Neuron (in vitro differentiated cells): ENCODE data around the gene NME5.
A peak's percentile ranks its signal among the peaks of the same experiment; 100 is the strongest.

Source experiments
- H2AFZ ChIP-seq: one replicate; pipeline ENCODE4 v1.6.1; 2013; ENCODE audit warnings: low read depth, mild to moderate bottlenecking, inconsistent platforms, low read length, moderate library complexity
- H3K27me3 ChIP-seq: one replicate; pipeline ENCODE4 v1.6.1; 2013; ENCODE audit warnings: low read length; ENCODE audit not compliant: insufficient read depth
- H3K36me3 ChIP-seq: one replicate; pipeline ENCODE4 v1.6.1; 2013; ENCODE audit warnings: low read length; ENCODE audit not compliant: insufficient read depth
- H3K4me1 ChIP-seq: one replicate; pipeline ENCODE4 v1.6.1; 2013; ENCODE audit warnings: low read length; ENCODE audit not compliant: insufficient read depth
- H3K4me3 ChIP-seq: 2 replicates; pipeline ENCODE4 v1.5.1; 2013; ENCODE audit warnings: mild to moderate bottlenecking, low read length, moderate library complexity
- H3K9me3 ChIP-seq: one replicate; pipeline ENCODE4 v1.6.1; 2013; ENCODE audit warnings: low read length

NME5 gene

DNA sequence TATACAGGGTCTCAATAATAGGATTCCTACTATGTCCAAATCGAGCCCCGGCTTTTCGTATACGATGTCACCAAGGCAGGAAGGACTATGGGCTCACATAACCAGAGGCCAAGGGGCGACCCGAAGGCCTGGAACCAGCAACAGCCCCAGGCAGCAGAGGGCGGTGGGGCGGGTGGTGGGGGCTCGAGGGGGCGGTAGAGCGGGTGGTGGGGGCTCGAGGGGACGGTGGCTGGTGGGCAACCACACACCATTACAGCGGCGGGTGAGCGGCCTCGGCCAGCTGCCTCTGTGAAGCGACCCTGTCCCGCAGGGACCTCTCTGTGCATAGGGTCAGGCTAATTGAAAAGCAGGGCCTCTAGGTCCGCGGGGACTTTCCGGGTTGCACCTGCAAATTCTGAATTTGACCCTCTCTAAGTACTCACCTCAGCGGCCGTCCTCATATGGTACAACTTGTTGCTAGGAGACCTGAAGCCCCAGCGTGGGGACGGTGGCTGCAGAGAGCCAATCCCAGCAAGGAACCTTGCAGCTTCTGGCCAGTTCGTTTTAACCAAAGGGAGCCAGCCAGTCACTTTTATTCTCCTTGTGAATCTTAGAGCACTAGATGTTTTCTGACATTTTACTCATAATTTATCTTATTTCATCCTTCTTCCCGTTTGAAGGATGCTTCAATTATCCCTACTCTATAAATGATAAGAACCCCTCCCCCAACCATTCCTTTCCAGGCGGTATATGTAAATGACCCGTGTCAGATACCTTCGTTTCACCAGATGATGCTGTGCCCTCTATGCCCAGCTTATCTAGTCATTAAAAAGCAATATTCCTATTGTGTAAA, at the start of gene NME5:
Gene NME5, minus strand, starts transcription at position 480 of the 832 bp plus-strand sequence. CDS start 648 bp downstream, outside the sequence.
- H3K36me3 ChIP-seq, result no peaks in the 10 kb centered on the region
- peak within 1 kb of the TSS; percentile 99 for H3K4me3 ChIP-seq
- no peaks in the 10 kb centered on the region for H3K9me3 ChIP-seq
- H3K4me1 ChIP-seq, result peaks cover 12% of the 10 kb centered on the region
- peak within 1 kb of the TSS; percentile 98 for H2AFZ ChIP-seq
- H3K27me3 ChIP-seq, result no peaks in the 10 kb centered on the region

DNA sequence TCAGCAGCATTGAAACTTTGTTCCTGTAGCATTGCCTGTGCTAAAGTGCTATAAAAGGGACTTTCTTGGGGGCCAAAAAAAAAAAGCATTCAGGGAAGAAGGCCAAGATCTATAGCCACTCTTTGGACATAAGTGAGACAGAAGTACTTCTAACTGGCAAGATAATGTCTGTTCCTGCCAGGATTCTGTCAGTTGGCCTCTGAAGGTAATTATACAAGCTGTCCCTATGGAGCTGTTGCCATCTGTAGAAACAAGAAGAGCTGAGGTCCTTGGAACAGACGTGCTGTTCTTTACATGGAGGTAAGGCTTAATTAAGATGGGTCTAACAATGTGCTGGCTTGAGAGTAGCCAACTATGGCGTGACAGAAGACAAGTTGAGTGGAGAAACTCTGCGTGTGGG, 49.4 kb upstream of the NME5 start:
- Histone ChIP-seq H3K9me3 (no peaks in the 10 kb centered on the region), H3K4me3 (no peak overlapping the region), H3K36me3 (peaks cover 82% of the 10 kb centered on the region), H2AFZ (no peak overlapping the region), H3K27me3 (no peaks in the 10 kb centered on the region), H3K4me1 (no peaks in the 10 kb centered on the region)

GRCh38 chr5:138186002-138186447, 46.8 kb upstream of the NME5 start:
- H3K36me3 ChIP-seq, result peaks cover 87% of the 10 kb centered on the region
- no peaks in the 10 kb centered on the region for H3K27me3 ChIP-seq
- no peaks in the 10 kb centered on the region for H3K9me3 ChIP-seq
- no peaks in the 10 kb centered on the region for H3K4me1 ChIP-seq
- no peak overlapping the region for H3K4me3 ChIP-seq
- no peak overlapping the region for H2AFZ ChIP-seq

DNA sequence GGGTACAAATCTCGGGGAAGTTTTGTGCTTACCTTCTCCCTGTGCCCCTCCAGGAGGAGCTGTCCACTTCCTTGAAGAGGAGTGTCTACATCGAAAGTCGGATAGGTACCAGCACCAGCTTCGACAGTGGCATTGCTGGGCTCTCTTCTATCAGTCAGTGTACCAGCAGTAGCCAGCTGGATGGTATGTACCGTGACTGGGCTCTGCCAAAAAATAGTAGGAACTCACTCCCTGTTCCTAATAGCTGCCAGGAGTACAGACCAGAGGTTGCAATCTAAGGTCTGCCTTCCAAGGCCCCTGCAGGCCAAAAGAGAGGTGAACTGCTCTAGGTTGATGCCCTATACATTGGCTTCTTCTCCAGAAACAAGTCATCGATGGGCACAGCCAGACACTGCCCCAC, 43.6 kb upstream of the NME5 start:
- Histone ChIP-seq H3K9me3 (no peaks in the 10 kb centered on the region), H3K27me3 (no peaks in the 10 kb centered on the region), H3K4me1 (peaks cover 10% of the 10 kb centered on the region), H2AFZ (no peak overlapping the region), H3K4me3 (no peak overlapping the region), H3K36me3 (peaks cover 69% of the 10 kb centered on the region)

- Histone ChIP-seq H3K4me3 (no peak overlapping the region), H3K36me3 (peaks cover 58% of the 10 kb centered on the region), H3K27me3 (no peaks in the 10 kb centered on the region), H3K9me3 (no peaks in the 10 kb centered on the region), H3K4me1 (peaks cover 16% of the 10 kb centered on the region), H2AFZ (no peak overlapping the region)
These were observed 41.6 kb upstream of the NME5 start for GRCh38 chr5:138180841-138181240.

DNA sequence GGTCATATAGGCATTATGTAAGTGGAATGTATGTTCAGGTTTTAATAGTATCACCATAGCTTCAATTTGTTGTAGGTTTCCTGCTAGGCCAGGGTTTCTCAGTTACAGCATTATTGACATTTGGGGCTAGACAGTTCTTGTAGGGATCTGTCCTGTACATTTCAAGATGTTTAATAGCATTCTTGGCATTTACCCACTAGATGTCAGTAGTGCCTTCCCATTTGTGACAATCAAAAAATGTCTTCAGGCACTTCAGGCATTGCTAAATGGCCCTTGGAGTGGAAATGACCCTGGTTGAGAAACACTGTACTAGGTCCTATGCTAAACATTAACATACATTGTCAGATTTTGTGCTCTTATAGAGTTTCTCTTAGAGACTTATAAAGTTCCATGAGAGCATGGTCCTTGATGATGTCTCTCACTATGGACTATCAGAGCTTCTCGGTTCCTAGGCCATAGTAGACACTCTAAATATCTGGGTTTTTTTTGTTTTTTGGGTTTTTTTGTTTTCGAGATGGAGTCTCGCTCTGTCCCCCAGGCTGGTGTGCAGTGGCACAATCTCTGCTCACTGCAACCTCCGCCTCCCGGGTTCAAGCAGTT, 41.1 kb upstream of the NME5 start:
- no peaks in the 10 kb centered on the region for H3K9me3 ChIP-seq
- peaks cover 16% of the 10 kb centered on the region for H3K4me1 ChIP-seq
- H3K36me3 ChIP-seq, result peaks cover 57% of the 10 kb centered on the region
- no peaks in the 10 kb centered on the region for H3K27me3 ChIP-seq
- H3K4me3 ChIP-seq, result peak overlapping the region; percentile 95
- H2AFZ ChIP-seq, result no peak overlapping the region

DNA sequence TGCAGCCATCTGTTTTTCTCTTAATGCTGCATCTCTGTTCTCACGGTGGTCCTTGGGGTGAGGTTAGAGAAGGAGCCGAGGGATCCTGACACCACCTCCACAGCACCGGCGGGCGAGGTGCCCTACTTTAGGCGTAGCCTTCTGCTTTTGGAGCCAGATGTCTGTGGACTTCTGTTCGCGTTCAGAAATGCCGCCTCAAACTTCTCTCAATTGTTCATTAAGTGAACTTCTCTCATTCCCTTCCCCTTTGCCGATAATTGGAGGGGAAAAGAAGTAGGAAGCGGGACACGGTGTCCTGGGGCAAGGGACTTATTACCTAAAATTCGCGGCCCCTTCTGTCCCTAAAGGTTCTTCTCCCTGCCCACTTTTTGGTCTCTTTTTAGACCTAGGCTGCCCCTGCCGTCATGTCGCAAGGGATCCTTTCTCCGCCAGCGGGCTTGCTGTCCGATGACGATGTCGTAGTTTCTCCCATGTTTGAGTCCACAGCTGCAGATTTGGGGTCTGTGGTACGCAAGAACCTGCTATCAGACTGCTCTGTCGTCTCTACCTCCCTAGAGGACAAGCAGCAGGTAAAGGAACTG, 40.1 kb upstream of the NME5 start:
- H3K4me1 ChIP-seq, result peaks cover 16% of the 10 kb centered on the region
- peak overlapping the region; percentile 42 for H2AFZ ChIP-seq
- H3K4me3 ChIP-seq, result peak overlapping the region; percentile 95
- H3K27me3 ChIP-seq, result no peaks in the 10 kb centered on the region
- H3K9me3 ChIP-seq, result no peaks in the 10 kb centered on the region
- peaks cover 53% of the 10 kb centered on the region for H3K36me3 ChIP-seq

- Histone ChIP-seq H3K9me3 (no peaks in the 10 kb centered on the region), H3K36me3 (peaks cover 53% of the 10 kb centered on the region), H2AFZ (peak within 1 kb of the TSS; percentile 71), H3K27me3 (no peaks in the 10 kb centered on the region), H3K4me3 (peak within 1 kb of the TSS; percentile 95), H3K4me1 (peaks cover 16% of the 10 kb centered on the region)
These were observed 39.5 kb upstream of the NME5 start, which contains the start of the genes BRD8 and KIF20A for GRCh38 chr5:138178516-138179276. TSS of gene BRD8 (minus strand) at chr5:138178630. CDS start at chr5:138178614, 16 bp downstream. TSS of gene KIF20A (plus strand) at chr5:138179112. CDS start at chr5:138179681, 569 bp downstream.

- H3K4me3 ChIP-seq, result peak overlapping the region; percentile 95
- H3K4me1 ChIP-seq, result peaks cover 16% of the 10 kb centered on the region
- H3K9me3 ChIP-seq, result no peaks in the 10 kb centered on the region
- no peaks in the 10 kb centered on the region for H3K27me3 ChIP-seq
- peak overlapping the region; percentile 71 for H2AFZ ChIP-seq
- peaks cover 50% of the 10 kb centered on the region for H3K36me3 ChIP-seq
These were observed 38.8 kb upstream of the NME5 start for GRCh38 chr5:138177941-138178515.

GRCh38 chr5:138170299-138170698, 31.1 kb upstream of the NME5 start:
- Histone ChIP-seq H2AFZ (no peak overlapping the region), H3K27me3 (no peaks in the 10 kb centered on the region), H3K4me3 (no peak overlapping the region), H3K4me1 (no peaks in the 10 kb centered on the region), H3K36me3 (peaks cover 85% of the 10 kb centered on the region), H3K9me3 (no peaks in the 10 kb centered on the region)

GRCh38 chr5:138169124-138169523, 29.9 kb upstream of the NME5 start:
- no peak overlapping the region for H2AFZ ChIP-seq
- H3K27me3 ChIP-seq, result no peaks in the 10 kb centered on the region
- H3K4me1 ChIP-seq, result no peaks in the 10 kb centered on the region
- peaks cover 89% of the 10 kb centered on the region for H3K36me3 ChIP-seq
- H3K4me3 ChIP-seq, result no peak overlapping the region
- H3K9me3 ChIP-seq, result no peaks in the 10 kb centered on the region

DNA sequence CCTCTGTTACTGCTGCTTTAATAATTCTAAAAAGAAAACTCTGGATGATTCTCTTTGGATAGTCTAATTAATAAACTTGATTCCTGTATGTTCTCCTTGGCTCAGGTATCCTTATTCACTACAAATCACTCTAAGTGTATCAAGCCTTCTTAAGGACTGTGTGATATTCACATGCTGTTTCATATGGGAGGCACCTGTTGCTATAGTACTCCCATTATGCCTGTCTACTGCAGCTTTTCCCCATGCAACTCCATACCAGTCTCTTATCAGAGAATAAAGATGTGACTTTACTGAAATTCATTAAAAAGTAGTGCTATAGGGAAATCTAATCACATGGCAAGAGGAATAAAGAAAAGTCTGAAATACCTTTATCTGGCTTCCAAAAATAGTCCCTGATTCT, 24.5 kb upstream of the NME5 start:
- Histone ChIP-seq H3K4me1 (no peaks in the 10 kb centered on the region), H3K27me3 (no peaks in the 10 kb centered on the region), H2AFZ (no peak overlapping the region), H3K36me3 (peaks cover 97% of the 10 kb centered on the region), H3K9me3 (no peaks in the 10 kb centered on the region), H3K4me3 (no peak overlapping the region)
